ENCODE data around the gene SYT8.

The SYT8 gene

DNA sequence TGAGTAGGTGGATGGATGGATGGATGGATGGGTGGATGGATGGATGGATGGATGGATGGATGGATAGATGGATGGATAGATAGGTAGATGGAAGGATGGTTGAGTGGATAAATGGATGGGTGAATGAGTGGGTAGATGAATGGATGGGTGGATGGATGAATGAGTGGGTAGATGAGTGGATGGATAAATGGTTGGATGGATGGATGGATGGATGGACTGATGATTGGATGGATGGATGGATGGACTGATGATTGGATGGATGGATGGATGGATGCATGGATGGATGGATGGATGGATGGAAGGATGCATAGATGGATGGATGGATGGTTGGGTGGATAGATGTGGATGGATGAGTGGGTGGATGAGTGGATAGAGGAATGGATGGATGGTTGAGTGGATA is 13.2 kb upstream of the SYT8 start:
- Mint-ChIP-seq H3K36me3 (ENCODE audit: low read depth) (no peaks in the 10 kb centered on the region), H3K27me3 (ENCODE audit: low read depth, poor library complexity) (peaks cover 8% of the 10 kb centered on the region), H3K4me1 (peaks cover 21% of the 10 kb centered on the region), H3K27ac (no peak overlapping the region), H3K9me3 (peaks cover 44% of the 10 kb centered on the region), H3K4me3 (no peak overlapping the region)
- TF ChIP-seq CTCF (IDR thresholded peaks at IDR 0.05) = no peak
- DNase-seq = no peak

DNA sequence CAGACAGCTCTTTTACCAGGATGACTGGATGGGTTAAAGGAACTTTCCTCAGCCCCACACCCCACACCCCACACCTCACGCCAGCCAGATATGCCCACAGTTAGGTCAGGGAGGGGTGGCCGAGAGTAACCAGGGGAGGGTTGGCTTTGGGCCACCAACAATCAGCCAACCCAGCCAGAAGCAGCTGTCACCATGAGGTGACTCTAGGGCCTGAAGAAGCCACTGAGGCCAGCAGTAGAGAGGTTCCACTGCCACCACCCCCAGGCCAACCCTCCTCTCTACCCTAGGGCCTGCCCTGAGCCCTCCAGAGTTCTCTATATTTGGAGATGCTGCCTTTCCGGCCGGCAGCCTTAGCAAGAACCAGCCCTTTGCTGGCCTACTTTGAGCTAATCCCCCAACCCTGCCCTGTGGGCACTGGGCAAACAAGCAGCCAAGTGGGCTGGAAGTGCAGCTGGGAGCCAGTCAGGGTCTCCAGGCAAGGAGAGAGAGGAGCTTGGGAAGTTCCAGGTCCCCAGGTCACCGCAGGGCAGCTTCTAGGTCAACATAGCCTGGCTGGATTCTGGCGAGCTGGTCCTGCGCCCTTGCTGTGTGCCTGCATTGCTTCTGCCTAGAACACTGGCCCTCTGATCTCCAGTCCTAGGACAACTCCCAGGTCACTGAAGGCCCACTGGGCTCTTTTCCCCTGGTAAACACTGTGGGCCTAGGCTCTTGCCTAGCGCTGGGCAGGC is 12.0 kb upstream of the SYT8 start:
- Mint-ChIP-seq H3K27me3 (ENCODE audit: low read depth, poor library complexity) (peaks cover 8% of the 10 kb centered on the region), H3K36me3 (ENCODE audit: low read depth) (no peaks in the 10 kb centered on the region), H3K27ac (no peak overlapping the region), H3K9me3 (peaks cover 33% of the 10 kb centered on the region), H3K4me3 (no peak overlapping the region), H3K4me1 (peaks cover 21% of the 10 kb centered on the region)
- DNase-seq = no peak
- TF ChIP-seq CTCF (IDR thresholded peaks at IDR 0.05) = no peak

GRCh38 chr11:1823376-1824220 is 11.2 kb upstream of the SYT8 start:
- peaks cover 15% of the 10 kb centered on the region for H3K27me3 Mint-ChIP-seq (ENCODE audit: low read depth, poor library complexity)
- H3K4me1 Mint-ChIP-seq = peaks cover 21% of the 10 kb centered on the region
- no peak for TF ChIP-seq CTCF (IDR thresholded peaks at IDR 0.05)
- H3K4me3 Mint-ChIP-seq = no peak overlapping the region
- no peak for DNase-seq
- H3K36me3 Mint-ChIP-seq (ENCODE audit: low read depth) = no peaks in the 10 kb centered on the region
- peaks cover 28% of the 10 kb centered on the region for H3K9me3 Mint-ChIP-seq
- H3K27ac Mint-ChIP-seq = no peak overlapping the region

DNA sequence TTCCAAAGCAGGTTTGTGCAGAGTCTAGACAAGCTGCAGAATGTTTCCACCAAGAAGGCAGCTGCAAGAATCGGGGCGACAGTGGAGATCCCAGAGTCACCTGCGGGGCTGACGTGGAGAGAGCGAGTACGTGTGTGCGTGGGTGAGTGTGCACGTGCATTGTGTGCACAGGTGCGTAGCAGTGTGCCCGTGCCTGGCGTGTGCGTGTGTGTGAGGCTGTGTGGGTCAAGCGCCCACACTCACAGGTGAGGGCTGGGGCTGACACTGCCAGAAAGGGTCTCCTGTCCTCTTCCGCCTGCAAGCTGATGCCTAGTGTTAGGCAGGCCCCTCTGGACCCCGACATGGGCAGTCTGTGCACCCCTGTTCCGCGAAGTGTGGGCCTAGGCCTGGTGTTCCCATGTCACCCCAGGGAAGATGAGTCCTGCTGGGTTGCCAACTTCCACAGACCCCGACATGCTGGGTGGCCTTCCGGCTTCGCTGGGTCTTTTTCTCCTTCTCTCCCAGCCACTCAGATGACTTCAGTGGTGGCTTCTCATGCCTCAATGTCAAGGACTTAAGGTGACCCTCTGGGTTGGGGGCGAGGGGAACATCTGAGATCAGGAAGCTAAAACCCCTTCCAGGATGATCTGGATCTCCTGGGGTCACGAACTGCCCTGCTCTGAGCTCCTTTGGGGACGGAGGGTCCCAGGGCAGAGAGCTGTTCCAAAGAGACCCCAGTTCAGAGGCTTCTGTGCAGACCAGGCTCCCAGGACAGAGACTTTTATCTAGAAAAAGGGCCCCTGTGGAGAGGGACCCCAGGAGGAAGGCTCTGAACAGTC is 10.4 kb upstream of the SYT8 start:
- Mint-ChIP-seq H3K36me3 (ENCODE audit: low read depth) (no peaks in the 10 kb centered on the region), H3K27ac (no peak overlapping the region), H3K27me3 (ENCODE audit: low read depth, poor library complexity) (peaks cover 21% of the 10 kb centered on the region), H3K4me3 (no peak overlapping the region), H3K9me3 (peaks cover 21% of the 10 kb centered on the region), H3K4me1 (peaks cover 17% of the 10 kb centered on the region)
- no peak for DNase-seq
- TF ChIP-seq CTCF (IDR thresholded peaks at IDR 0.05) = no peak

GRCh38 chr11:1825039-1825740 is 9.6 kb upstream of the SYT8 start:
- no peaks in the 10 kb centered on the region for H3K36me3 Mint-ChIP-seq (ENCODE audit: low read depth)
- peaks cover 15% of the 10 kb centered on the region for H3K9me3 Mint-ChIP-seq
- DNase-seq = peak; percentile 94
- peaks cover 11% of the 10 kb centered on the region for H3K4me1 Mint-ChIP-seq
- peak; percentile 86 for TF ChIP-seq CTCF (IDR thresholded peaks at IDR 0.05)
- no peak overlapping the region for H3K27ac Mint-ChIP-seq
- H3K4me3 Mint-ChIP-seq = no peak overlapping the region
- H3K27me3 Mint-ChIP-seq (ENCODE audit: low read depth, poor library complexity) = peaks cover 22% of the 10 kb centered on the region

Measured in nephron progenitor cell (in vitro differentiated cells).